Measurements from ENCODE around the gene FOXA3.

DNA sequence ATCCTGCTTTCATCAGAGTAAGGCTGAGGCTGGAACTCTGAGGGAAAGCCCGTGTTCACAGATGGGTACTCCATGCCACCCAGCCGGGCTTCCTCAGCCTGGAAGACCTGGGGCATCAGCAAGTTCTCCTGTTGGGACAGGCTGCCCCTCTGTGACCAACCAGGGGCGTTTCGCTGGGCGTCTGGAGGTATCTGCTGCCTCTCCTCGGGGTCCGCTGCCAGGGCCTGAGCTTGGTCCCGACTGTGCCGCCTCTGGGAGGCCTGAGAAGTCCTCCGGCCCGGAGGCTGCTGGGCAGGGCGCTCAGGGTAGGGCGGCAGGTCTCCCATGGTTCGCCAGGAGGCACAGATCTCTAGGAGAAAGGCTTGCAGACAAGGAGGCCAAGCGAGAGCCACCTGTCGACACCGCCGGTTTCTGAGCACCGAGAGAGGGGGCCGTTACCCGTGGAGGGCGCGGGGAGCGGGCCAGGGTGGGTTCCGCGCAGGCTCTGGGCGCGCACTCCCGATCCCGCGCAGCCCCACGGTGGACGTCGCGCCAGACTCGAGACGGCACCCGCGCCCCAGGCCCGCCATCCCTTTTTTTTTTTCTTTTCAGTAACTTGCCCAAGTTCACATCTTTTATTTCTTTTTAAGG is 49.2 kb upstream of the FOXA3 start, which contains the start of gene RSPH6A:
- TF ChIP-seq, protein P1, sequence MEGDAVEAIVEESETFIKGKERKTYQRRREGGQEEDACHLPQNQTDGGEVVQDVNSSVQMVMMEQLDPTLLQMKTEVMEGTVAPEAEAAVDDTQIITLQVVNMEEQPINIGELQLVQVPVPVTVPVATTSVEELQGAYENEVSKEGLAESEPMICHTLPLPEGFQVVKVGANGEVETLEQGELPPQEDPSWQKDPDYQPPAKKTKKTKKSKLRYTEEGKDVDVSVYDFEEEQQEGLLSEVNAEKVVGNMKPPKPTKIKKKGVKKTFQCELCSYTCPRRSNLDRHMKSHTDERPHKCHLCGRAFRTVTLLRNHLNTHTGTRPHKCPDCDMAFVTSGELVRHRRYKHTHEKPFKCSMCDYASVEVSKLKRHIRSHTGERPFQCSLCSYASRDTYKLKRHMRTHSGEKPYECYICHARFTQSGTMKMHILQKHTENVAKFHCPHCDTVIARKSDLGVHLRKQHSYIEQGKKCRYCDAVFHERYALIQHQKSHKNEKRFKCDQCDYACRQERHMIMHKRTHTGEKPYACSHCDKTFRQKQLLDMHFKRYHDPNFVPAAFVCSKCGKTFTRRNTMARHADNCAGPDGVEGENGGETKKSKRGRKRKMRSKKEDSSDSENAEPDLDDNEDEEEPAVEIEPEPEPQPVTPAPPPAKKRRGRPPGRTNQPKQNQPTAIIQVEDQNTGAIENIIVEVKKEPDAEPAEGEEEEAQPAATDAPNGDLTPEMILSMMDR (IDR thresholded peaks at IDR 0.05): no peak
- TF ChIP-seq BHLHE40 (IDR thresholded peaks at IDR 0.05; ENCODE audit: low read depth, low read length) (no peak), NPAS2 (CRISPR knock-in tag; IDR thresholded peaks at IDR 0.05; ENCODE audit: borderline replicate concordance) (no peak)
- TF ChIP-seq, protein P2, sequence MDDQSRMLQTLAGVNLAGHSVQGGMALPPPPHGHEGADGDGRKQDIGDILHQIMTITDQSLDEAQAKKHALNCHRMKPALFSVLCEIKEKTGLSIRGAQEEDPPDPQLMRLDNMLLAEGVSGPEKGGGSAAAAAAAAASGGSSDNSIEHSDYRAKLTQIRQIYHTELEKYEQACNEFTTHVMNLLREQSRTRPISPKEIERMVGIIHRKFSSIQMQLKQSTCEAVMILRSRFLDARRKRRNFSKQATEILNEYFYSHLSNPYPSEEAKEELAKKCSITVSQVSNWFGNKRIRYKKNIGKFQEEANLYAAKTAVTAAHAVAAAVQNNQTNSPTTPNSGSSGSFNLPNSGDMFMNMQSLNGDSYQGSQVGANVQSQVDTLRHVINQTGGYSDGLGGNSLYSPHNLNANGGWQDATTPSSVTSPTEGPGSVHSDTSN (IDR thresholded peaks at IDR 0.05): no peak
- TF ChIP-seq, protein P3, sequence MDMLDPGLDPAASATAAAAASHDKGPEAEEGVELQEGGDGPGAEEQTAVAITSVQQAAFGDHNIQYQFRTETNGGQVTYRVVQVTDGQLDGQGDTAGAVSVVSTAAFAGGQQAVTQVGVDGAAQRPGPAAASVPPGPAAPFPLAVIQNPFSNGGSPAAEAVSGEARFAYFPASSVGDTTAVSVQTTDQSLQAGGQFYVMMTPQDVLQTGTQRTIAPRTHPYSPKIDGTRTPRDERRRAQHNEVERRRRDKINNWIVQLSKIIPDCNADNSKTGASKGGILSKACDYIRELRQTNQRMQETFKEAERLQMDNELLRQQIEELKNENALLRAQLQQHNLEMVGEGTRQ (IDR thresholded peaks at IDR 0.05): no peak
